B cell (primary cell): ENCODE data around the gene POLR3B.

Source experiments
- CTCF ChIP-seq: fragments of 200-600 bp; IDR thresholded peaks from one replicate; pipeline ENCODE4 v1.8.0; 2022; ENCODE audit warnings: antibody characterized with exemption, mild to moderate bottlenecking
- EZH2 ChIP-seq: IDR thresholded peaks from 2 replicates; pipeline ENCODE4 v1.6.1; 2012; ENCODE audit warnings: borderline replicate concordance, low read depth, mild to moderate bottlenecking, moderate library complexity, low read length; ENCODE audit not compliant: insufficient read depth, poor library complexity, severe bottlenecking

- TF ChIP-seq CTCF (no peak), EZH2 (no peak)
Observed at GRCh38 chr12:106446419-106447092, 89.0 kb downstream of the POLR3B start.
